Stimulated activated CD8-positive, alpha-beta memory T cell treated with anti-CD3 and anti-CD28 coated beads, Interleukin-2, amount 100 ng/mL, for 1 hour (primary cell): ENCODE measurements around the gene CTRB1.
"Not testable (repeated sequence)": the region's sequence is repeated elsewhere in the genome, so short reads cannot be mapped to it uniquely, and the experiment has no call there.

Experiments used
- DNase-seq, 2 donors: peaks; one replicate each; pipeline ENCODE4 v3.0.0-alpha.2; 2020; ENCODE audit warnings: low read depth in 2 of 2

The CTRB1 gene

DNA sequence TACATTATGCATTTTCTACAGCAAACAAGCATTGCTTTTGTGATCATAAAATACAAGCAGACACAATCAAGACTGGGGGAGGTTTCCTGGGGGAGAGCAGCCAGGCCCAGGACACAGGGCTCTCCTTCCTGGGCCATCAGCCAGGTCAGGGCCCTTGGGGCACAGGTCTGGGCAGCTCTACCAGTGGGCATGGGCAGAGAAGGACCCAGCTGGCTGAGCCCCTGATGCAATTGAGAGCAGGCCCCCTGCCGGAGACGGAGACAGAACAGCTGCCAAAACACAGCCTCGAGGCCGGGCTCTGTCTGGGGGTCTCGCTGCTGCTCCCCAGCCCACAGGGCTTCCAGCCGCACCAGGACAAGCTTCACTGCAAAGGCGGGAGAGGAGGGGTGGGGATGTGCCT, 21.8 kb downstream of the CTRB1 start:
- DNase-seq, result not testable (repeated sequence)

GRCh38 chr16:75241412-75241811, 22.6 kb downstream of the CTRB1 start:
- no peak for DNase-seq

GRCh38 chr16:75241955-75242354, 23.2 kb downstream of the CTRB1 start:
- DNase-seq, result no peak

DNA sequence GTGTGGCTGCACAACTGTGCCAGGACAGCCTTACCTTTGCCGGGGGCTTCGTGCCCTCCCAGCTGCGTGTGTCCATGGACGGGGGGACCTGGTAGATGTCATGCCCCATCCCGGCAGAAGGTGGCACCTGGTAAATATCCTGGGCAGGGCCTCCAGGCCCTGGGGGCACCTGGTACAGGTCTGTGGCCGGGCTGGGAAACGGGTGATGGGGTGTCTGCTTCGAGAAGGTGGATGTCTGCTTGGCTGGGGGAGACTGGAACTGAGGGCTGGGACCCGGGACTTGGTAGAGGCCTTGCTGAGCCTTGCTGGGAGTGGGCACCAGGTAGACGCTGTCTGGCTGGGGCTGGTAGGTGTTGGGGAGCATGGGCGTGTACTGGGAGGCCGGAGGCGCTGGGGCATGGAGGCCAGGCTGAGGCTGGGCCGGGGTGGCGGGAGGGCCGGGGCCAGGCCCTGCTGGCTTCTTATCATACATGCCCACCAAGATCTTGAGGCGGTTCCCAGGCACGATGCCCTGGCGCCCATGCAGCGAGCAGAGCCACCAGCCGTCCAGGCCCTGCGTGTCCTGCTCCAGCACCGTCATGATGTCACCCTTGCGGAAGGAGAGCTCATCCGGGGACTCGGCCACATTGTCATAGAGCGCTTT, 23.8 kb downstream of the CTRB1 start:
- DNase-seq, result not testable (repeated sequence)

- no peak for DNase-seq
Observed at GRCh38 chr16:75243667-75244224, 25.0 kb downstream of the CTRB1 start.

DNA sequence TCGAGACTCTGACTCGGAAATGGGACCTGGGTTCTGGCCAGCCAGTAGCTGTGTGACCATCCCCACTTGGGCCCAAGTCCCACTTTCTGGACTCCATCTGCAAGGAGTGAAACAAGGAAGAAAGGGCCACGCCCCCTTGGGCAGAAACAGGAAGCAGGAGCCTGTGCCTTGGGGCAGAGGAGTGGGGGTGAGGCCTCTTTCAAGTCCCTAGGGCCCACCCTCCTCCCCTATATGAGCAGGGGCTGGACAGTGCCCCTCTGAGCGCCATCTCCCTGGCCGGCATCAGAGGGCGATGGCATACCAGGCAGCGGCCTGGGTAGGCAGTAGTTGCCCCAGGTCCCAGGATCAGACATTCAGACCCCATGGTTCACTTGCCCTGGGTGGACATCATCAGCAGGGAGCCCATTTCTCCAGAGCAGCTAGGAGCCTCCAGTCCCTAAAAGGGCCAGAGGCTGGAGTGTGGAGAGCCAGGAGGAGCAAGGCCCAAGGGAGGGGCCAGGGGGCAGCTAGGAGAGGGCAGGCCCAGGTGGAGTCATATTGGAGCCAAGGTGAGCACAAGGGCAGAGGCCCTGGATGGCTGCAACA, 25.5 kb downstream of the CTRB1 start:
- DNase-seq, result no peak

DNA sequence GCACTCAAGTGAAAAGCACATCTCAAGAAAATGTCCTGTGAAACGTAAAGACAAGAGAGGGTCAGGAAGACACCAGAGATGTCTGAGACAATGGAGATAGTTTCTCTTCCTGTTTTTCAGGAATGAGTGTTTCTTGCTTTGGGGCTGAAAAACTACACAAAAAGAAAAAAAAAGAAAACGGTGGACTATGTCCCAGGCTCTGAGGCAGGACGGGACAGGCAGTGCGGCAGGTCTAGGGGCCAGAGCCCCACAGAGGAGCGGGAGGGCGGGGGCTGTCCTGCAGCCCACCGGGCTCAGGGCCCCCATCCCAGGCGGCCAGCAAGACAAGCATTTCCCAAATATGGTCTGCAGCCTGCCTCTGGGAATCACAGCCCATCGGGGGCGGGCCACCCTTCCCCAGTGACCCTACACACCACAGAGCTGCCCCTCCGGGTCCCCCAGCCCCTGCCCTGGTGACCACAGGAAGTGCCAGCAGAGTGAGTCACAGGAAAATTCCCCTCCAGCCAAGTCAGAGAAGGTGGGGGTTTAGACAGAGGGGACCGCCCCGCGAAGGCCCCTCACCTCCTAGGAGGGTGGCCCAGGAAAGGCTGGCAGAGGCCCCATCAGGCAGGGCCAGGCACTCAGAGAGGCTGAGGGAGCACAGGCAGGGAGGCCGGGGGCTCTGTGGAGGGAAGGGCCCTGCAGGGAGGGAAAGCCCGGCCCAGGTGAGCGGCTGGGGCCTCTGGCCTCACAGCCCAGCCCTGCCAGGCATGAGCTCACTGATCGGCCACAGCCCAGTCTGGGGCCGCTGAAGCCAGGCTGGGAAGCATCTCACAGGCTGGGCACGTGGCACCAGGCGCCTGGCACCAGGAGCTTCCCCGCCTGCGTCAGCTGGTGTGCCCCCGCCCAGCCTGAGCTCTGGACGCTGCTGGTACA, 26.3 kb downstream of the CTRB1 start:
- no peak for DNase-seq

- DNase-seq, result no peak
Observed at GRCh38 chr16:75246504-75247205, 27.9 kb downstream of the CTRB1 start.

DNA sequence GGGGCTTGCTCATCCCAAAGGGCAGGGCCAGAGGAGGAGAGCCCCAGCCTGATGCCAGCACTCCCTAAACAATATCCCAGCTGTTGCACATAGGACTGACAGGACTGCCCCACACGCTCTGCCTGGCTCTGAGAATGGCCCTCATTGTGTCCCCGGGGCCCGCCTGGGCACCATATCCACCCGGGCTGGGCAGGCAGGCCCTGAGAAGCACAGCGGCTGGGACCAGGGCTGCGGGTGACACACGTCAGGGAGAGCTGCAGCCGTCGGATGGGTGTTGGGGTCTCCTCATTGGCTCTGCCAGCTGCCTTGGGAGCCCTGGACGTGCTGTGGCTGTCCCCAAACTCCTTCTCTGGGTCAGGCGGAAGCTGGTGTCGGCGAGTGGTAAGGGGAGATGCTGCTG, 28.5 kb downstream of the CTRB1 start:
- DNase-seq, result no peak

- no peak for DNase-seq
Observed at GRCh38 chr16:75248142-75248535, 29.4 kb downstream of the CTRB1 start.

DNA sequence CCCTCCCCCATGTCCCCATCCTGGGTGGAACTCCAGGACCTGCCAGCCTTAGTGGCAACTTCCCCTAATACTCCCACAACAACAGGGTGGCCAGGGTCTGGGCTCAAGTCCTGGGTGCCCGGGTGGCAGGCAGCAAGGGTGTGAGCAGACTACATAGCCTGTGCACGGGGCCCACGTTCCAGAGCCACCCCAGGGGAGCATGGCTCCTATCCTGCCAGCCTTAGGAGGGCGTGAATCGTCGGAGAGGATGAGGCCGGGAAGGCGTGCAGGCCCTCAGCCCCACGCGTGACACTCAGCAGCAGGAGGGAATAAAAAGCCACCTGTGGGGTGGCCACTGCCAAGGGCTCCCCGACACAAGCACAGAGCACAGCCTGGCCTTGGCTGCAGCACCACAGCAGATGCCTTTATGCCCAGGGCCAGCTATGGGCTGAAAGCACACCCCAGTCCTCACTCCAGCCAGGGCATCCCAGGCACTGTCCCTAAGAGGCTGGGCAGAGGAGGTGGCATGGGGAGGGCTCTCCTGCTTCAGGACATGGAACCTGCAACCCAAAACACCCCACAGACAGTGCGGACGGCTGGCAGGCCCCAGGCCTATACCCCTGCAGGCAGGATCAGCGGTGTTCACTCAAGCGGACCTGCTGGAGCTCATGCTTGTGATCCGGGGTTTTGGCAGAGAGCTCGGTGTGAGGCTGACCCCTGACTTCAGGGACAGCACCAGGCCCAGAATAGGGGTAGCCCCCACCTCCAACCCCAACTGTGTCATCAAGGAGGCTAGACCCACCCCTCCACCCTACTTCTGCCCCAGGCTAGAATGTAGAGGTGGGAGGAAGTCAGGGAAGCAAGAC, 30.0 kb downstream of the CTRB1 start:
- DNase-seq, result no peak

DNA sequence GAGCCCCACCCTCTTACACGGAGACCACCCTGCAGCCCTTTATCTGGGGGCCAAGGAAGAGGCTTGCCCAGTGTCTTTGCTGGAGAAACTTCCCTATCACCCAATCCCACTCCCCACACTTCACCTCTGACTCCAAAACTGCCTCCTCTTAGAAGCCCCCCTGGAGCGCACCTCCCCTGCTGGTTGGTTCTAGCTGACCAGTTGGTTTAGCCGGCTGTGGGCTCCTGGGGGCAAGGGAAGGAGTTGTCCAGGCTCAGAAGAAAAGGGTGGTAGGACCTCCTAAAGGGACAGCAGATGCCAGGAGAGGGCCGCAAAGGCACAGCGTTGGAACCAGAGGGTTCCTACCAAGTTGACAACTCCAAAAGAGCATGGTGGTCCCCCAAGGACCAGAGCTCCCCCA, 30.7 kb downstream of the CTRB1 start:
- DNase-seq, result no peak

DNA sequence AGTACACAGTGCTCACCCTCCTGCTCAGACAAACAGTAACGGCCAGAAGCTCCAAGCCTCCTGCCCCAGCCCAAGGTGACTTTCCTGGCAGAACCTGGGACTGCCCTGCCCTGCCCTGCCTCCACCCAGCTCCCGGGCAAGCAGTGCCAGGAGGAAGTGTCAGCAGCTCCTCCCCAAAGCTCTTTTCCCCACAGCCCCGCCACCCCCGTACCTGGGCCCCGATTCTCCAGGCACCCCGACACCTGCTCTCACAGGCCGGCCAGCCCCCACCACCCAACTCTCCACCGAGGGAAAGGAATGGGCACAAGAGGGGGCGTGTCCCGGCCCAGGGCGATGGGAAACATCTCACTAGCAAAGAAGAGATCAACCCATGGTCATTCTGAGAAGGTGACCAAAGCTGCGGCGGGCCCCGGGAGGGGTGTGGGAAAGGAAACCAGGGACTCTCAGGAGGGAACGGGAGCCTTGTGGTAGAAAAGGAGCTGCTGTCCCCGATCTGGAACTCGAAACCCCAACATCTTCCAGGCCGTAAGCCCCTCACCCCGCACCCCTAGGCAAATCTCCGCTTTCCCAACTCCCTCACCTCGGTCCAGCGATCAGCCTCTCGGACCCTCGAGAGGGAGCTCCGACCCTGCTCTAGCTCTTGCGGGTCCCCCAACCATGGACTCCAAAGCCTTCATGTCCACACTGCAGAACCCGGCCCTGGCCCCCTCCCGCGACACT, 31.5 kb downstream of the CTRB1 start:
- DNase-seq, result no peak

- DNase-seq, result no peak
Observed at GRCh38 chr16:75250809-75251279, 32.1 kb downstream of the CTRB1 start.

DNA sequence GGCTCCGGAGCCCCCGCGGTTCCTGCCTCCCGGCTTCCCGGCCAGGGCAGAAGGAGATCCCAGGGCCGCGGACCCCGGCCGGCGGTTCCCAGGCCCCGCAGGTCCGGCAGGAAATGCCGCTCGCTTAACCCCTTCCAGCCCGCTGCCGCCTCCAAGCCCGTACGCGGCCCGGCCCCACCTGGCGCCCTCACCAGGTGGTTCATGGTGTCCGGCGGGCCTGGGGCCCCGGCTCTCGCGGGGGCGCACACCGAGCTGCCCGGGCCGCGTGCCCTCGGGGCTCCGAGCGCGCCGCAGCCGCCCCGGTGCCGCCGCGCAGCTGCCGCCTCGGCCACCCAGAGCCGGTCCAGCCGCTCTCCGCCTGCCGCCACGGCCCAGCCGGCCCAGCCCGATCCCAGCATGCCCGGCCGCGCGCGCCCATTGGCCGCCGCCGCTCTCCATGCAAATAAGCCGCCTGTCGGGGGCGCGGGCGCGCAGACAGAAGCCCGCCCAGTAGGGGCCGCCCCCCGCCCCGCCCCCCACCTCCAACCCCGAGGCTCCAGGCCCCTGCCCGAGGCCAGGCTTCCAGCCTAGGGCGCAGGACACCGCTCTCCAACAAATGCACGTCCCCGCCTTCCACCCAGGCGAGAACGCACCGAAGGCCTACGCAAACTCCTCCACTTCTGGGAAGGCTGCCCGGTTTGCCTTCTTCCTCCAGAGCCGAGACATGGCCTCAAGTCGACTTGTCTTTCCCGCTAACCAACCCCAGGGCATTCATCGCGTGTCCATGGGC, 32.7 kb downstream of the CTRB1 start, which contains the start of gene BCAR1:
Gene BCAR1 (minus strand): TSS at position 345 of the 769 bp plus-strand sequence. CDS start 142 bp downstream, at position 203.
- no peak for DNase-seq

GRCh38 chr16:75252049-75252864, 33.5 kb downstream of the CTRB1 start:
- DNase-seq, result no peak

- no peak for DNase-seq
Observed at GRCh38 chr16:75252946-75253911, 34.4 kb downstream of the CTRB1 start.
